HEK293 (cell line): ENCODE results near the gene SEC63.

Experiments
- CTCF ChIP-seq: fragments of 450-650 bp; formaldehyde crosslinking; IDR thresholded peaks from 2 replicates; pipeline ENCODE4 v1.5.1; 2016; ENCODE audit warnings: missing biosample characterization, missing genetic modification characterization
- REST ChIP-seq: fragments of 450-650 bp; formaldehyde crosslinking; IDR thresholded peaks from 2 replicates; pipeline ENCODE4 v1.5.1; 2016; ENCODE audit warnings: missing biosample characterization, missing genetic modification characterization
- TCF7L2 ChIP-seq: IDR thresholded peaks from 2 replicates; pipeline ENCODE4 v1.6.1; 2011; ENCODE audit warnings: low read depth, mild to moderate bottlenecking, inconsistent platforms, low read length, moderate library complexity, borderline replicate concordance
- ZBTB20 ChIP-seq: fragments of 450-650 bp; formaldehyde crosslinking; IDR thresholded peaks from 2 replicates; pipeline ENCODE4 v1.5.1; 2016; ENCODE audit warnings: missing biosample characterization, missing genetic modification characterization
- ZNF138 ChIP-seq: fragments of 450-650 bp; formaldehyde crosslinking; IDR thresholded peaks from 2 replicates; pipeline ENCODE4 v1.5.1; 2016; ENCODE audit warnings: missing biosample characterization, missing genetic modification characterization, borderline replicate concordance
- ZNF155 ChIP-seq: fragments of 450-650 bp; formaldehyde crosslinking; IDR thresholded peaks from 2 replicates; pipeline ENCODE4 v1.5.1; 2016; ENCODE audit warnings: missing biosample characterization, missing genetic modification characterization
- ZNF175 ChIP-seq: fragments of 450-650 bp; formaldehyde crosslinking; IDR thresholded peaks from 2 replicates; pipeline ENCODE4 v1.5.1; 2016; ENCODE audit warnings: missing biosample characterization, missing genetic modification characterization
- ZNF202 ChIP-seq: fragments of 450-650 bp; formaldehyde crosslinking; IDR thresholded peaks from 2 replicates; pipeline ENCODE4 v1.5.1; 2016; ENCODE audit warnings: missing biosample characterization, missing genetic modification characterization, borderline replicate concordance
- ZNF654 ChIP-seq: fragments of 450-650 bp; formaldehyde crosslinking; IDR thresholded peaks from 2 replicates; pipeline ENCODE4 v1.5.1; 2016; ENCODE audit warnings: low read depth, missing biosample characterization, missing genetic modification characterization
- ZNF692 ChIP-seq: fragments of 450-650 bp; formaldehyde crosslinking; IDR thresholded peaks from 2 replicates; pipeline ENCODE4 v1.5.1; 2016; ENCODE audit warnings: missing biosample characterization, missing genetic modification characterization
- ZNF768 ChIP-seq: fragments of 450-650 bp; formaldehyde crosslinking; IDR thresholded peaks from 2 replicates; pipeline ENCODE4 v1.5.1; 2018; ENCODE audit warnings: missing biosample characterization, mild to moderate bottlenecking, missing genetic modification characterization
- ZSCAN30 ChIP-seq: fragments of 450-650 bp; IDR thresholded peaks from 2 replicates; pipeline ENCODE4 v1.5.1; 2018; ENCODE audit warnings: missing biosample characterization, mild to moderate bottlenecking, missing genetic modification characterization, moderate library complexity
- TF ChIP-seq, protein P1 (sequence below): fragments of 450-650 bp; formaldehyde crosslinking; IDR thresholded peaks from 2 replicates; pipeline ENCODE4 v1.5.1; 2017; ENCODE audit warnings: missing biosample characterization, missing genetic modification characterization

DNA sequence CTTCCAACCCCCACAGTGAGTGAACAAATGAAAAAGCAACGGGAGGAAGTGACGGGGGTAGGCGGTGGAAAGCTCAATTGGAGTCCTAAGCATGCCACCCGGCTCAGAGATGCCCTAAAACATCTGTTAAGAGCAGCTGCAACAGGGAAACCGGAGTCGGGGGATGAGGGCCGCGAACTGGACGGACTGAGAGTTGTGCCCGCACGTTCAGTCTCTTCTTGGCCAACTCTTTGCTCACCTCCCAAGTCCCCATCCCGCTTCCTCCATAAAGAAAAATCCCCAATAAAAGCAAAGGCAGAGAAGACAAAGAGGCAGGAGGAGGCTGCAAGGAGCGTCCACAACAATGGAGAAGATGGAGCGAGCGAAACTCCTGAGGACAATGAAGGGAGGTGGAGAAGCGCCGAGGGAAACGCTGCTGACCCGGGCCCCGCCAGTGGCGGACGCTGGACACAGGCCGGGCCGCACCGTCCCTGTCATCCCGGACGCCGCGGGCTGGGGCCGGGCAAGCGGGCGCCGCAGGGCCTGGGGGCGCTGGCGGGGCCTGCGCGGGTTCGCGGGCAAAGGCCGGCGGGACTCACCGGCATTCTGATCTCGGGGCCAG lies 600 bp downstream of the SEC63 start:
- TF ChIP-seq, protein P1, sequence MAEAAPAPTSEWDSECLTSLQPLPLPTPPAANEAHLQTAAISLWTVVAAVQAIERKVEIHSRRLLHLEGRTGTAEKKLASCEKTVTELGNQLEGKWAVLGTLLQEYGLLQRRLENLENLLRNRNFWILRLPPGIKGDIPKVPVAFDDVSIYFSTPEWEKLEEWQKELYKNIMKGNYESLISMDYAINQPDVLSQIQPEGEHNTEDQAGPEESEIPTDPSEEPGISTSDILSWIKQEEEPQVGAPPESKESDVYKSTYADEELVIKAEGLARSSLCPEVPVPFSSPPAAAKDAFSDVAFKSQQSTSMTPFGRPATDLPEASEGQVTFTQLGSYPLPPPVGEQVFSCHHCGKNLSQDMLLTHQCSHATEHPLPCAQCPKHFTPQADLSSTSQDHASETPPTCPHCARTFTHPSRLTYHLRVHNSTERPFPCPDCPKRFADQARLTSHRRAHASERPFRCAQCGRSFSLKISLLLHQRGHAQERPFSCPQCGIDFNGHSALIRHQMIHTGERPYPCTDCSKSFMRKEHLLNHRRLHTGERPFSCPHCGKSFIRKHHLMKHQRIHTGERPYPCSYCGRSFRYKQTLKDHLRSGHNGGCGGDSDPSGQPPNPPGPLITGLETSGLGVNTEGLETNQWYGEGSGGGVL = no peak
- TF ChIP-seq ZNF138 (no peak), ZNF692 (tag by site-specific recombination) (no peak), CTCF (tag by site-specific recombination) (no peak), ZNF155 (tag by site-specific recombination) (no peak), ZSCAN30 (tag by site-specific recombination) (no peak), TCF7L2 (no peak), REST (tag by site-specific recombination) (no peak; the same call in 1 of the 2 replicates), ZNF654 (no peak), ZNF768 (tag by site-specific recombination) (no peak), ZNF175 (tag by site-specific recombination) (no peak), ZNF202 (no peak), ZBTB20 (peak; percentile 23; the same call in 1 of the 2 replicates)
